ENCODE measurements around the gene AMBRA1. TPM values are rescaled to one million over a fixed set of nuclear protein-coding genes. Genes with fewer than 3 reads are reported as not detected.

AMBRA1 gene
- total and polyA plus RNA-seq, 2 donors (not counting 3 experiments of a cell fraction or from before 2014, with no cell fraction given) = 18.4 to 32.4 TPM

DNA sequence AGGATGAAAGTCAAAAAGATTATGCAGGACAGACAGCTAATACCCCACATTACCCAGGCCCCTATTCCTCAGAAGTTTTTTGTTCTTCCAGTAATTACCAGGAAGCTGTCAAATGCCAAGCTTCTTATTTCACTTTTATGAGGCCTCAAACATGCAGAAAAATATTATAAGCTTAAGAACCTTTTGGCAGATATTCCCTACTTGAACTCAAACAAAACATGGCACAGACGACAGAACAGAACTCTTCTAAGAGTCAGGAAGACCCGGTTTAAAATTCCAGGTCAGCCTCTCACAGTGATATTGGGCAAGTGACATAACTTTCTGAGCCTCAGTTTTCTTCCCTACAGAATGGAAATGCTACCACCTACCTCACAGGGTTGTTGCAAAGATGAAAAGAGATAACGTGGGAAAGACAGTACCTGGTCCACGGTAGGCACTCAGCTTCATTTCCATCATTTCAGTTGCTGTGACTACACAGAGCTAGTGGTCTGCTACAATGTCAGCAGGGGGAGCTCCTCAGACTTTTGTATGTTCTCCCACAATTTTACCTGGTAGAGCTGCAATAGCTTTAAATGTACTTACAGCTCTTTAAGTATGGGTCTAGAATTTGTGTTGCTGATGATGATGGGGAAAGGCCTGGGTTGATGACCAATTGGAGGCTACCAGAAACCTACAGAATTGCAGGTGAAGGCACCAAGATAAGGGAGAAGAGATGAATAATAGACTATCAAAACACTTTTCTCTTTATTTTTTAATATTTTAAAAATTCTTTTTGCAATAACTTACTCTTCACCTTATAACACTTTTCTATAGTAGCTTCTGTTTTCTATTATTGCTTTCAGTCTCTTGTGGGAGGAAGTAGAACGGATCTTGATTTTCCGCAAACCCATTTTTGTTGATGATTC, 103.9 kb downstream of the AMBRA1 start:
- Histone ChIP-seq H3K9ac (replicated peaks; ENCODE audit: extremely low read depth, insufficient read depth, low read length) (no peak overlapping the region), H4K20me1 (replicated peaks; ENCODE audit: control insufficient read depth, extremely low read depth, insufficient read depth, low read length) (no peaks in the 10 kb centered on the region), H3K79me2 (ENCODE audit: control insufficient read depth, insufficient read depth, low read length) (no peaks in the 10 kb centered on the region), H2AFZ (ENCODE audit: low read depth, low read length) (no peak overlapping the region), H3K4me2 (ENCODE audit: insufficient read depth, low read length) (no peak overlapping the region), H3K27ac (ENCODE audit: insufficient read depth, low read depth, low read length) (no peak overlapping the region), H3K9me3 (replicated peaks; ENCODE audit: control insufficient read depth, insufficient read depth, low read length) (no peaks in the 10 kb centered on the region), H3K4me3 (replicated peaks in 1 of 3; ENCODE audit: insufficient read depth in 1 of 3, low read depth in 1 of 3, low read length in 3 of 3) (no peak overlapping the region), H3K4me1 (ENCODE audit: control insufficient read depth, extremely low read depth, insufficient read depth, low read length) (peaks cover 27% of the 10 kb centered on the region), H3K36me3 (ENCODE audit: control insufficient read depth in 2 of 2, extremely low read depth in 1 of 2, insufficient read depth in 2 of 2, low read length in 2 of 2) (peaks cover 3% of the 10 kb centered on the region in 2 experiments), H3K9me1 (replicated peaks; ENCODE audit: control insufficient read depth, extremely low read depth, insufficient read depth, low read length) (no peaks in the 10 kb centered on the region), H3K27me3 (ENCODE audit: control insufficient read depth in 2 of 2, insufficient read depth in 2 of 2, low read length in 2 of 2) (no peaks in the 10 kb centered on the region)
- CTCF ChIA-PET = interaction anchor here (0.5 to 5.4 kb wide), 40 partner anchors 10 to 194 kb away, joined by 3 to 171 read pairs (median 6); partner anchors contain the start of genes ATG13 and CHRM4
- FAIRE-seq = peak; percentile 73
- intact Hi-C loops (cut with micrococcal nuclease) = loop anchor here (1.0 kb wide), 3 partner anchors 24 to 48 kb away; no protein-coding TSS in a partner anchor
- peak; percentile 62 for DNase-seq (ENCODE audit: low read depth, low spot score)
- BruUV-seq (replicated peaks) = no TSS peak
- POLR2A ChIA-PET = interaction anchor here (0.5 kb wide), 1 partner anchor 30 kb away, joined by 3 read pairs; no protein-coding TSS in a partner anchor
- dilution Hi-C loops (cut with MboI; ENCODE audit: extremely low pct_ligation_motif_present, low sequenced_read_pairs) = no loop called here
- TF ChIP-seq POLR2AphosphoS5 (IDR thresholded peaks at IDR 0.05; ENCODE audit: insufficient read depth, low read depth, low read length) (no peak), MYC (IDR thresholded peaks at IDR 0.05; ENCODE audit: low read depth, low read length) (no peak), JUN (IDR thresholded peaks at IDR 0.05; ENCODE audit: borderline replicate concordance, insufficient read depth, insufficient read length, low read depth) (no peak), EZH2 (IDR thresholded peaks at IDR 0.05; ENCODE audit: borderline replicate concordance, low read depth, low read length, severe bottlenecking) (no peak), FOS (IDR thresholded peaks at IDR 0.05; ENCODE audit: borderline replicate concordance, insufficient read depth, low read length) (no peak), GATA2 (IDR thresholded peaks at IDR 0.05; ENCODE audit: insufficient read depth, insufficient read length, low read depth, low read length) (no peak), CTCF (IDR thresholded peaks at IDR 0.05; ENCODE audit: extremely low read depth in 1 of 2, insufficient read depth in 1 of 2, low read depth in 1 of 2, low read length in 2 of 2) (peak; percentile 66 to 68)
- TF ChIP-seq, protein P1, sequence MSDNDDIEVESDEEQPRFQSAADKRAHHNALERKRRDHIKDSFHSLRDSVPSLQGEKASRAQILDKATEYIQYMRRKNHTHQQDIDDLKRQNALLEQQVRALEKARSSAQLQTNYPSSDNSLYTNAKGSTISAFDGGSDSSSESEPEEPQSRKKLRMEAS (IDR thresholded peaks at IDR 0.05; ENCODE audit: insufficient read depth, insufficient read length) = no peak
